ENCODE data around the gene KCNG4. TPM values are rescaled to one million over a fixed set of nuclear protein-coding genes. Genes with fewer than 3 reads are reported as not detected.

Gene KCNG4
- total RNA-seq: not detected in 2 replicates

GRCh38 chr16:84239909-84240308 is at the start of gene KCNG4:
Gene KCNG4 (minus strand): TSS chr16:84240012. CDS start chr16:84237485, 2,527 bp downstream.
- no peak for DNase-seq (ENCODE audit: low read depth in 2 of 2)

- no peak for DNase-seq (ENCODE audit: low read depth in 2 of 2)
Observed at GRCh38 chr16:84288902-84289301, 49.1 kb upstream of the KCNG4 start.

GRCh38 chr16:84286578-84287240 is 46.9 kb upstream of the KCNG4 start:
- DNase-seq (ENCODE audit: low read depth in 2 of 2): peak in 1 of 2 donors; percentile 4

- DNase-seq (ENCODE audit: low read depth in 2 of 2): no peak
Observed at GRCh38 chr16:84284154-84284722, 44.4 kb upstream of the KCNG4 start.

GRCh38 chr16:84283314-84284153 is 43.7 kb upstream of the KCNG4 start:
- no peak for DNase-seq (ENCODE audit: low read depth in 2 of 2)

- no peak for DNase-seq (ENCODE audit: low read depth in 2 of 2)
Observed at GRCh38 chr16:84282533-84282932, 42.7 kb upstream of the KCNG4 start.

GRCh38 chr16:84281074-84281473 is 41.3 kb upstream of the KCNG4 start:
- DNase-seq (ENCODE audit: low read depth in 2 of 2): peak; percentile 10 to 29

- DNase-seq (ENCODE audit: low read depth in 2 of 2): no peak
Observed at GRCh38 chr16:84279881-84280280, 40.1 kb upstream of the KCNG4 start.

- DNase-seq (ENCODE audit: low read depth in 2 of 2): no peak
Observed at GRCh38 chr16:84278968-84279367, 39.2 kb upstream of the KCNG4 start.

GRCh38 chr16:84278333-84278732 is 38.5 kb upstream of the KCNG4 start:
- no peak for DNase-seq (ENCODE audit: low read depth in 2 of 2)

GRCh38 chr16:84277244-84277823 is 37.5 kb upstream of the KCNG4 start:
- DNase-seq (ENCODE audit: low read depth in 2 of 2): peak; percentile 27 to 60

GRCh38 chr16:84275585-84276151 is 35.9 kb upstream of the KCNG4 start:
- DNase-seq (ENCODE audit: low read depth in 2 of 2): no peak

- no peak for DNase-seq (ENCODE audit: low read depth in 2 of 2)
Observed at GRCh38 chr16:84274515-84274914, 34.7 kb upstream of the KCNG4 start.

GRCh38 chr16:84272740-84273320 is 33.0 kb upstream of the KCNG4 start:
- no peak for DNase-seq (ENCODE audit: low read depth in 2 of 2)

GRCh38 chr16:84271866-84272265 is 32.1 kb upstream of the KCNG4 start:
- DNase-seq (ENCODE audit: low read depth in 2 of 2): no peak

GRCh38 chr16:84271037-84271436 is 31.2 kb upstream of the KCNG4 start:
- DNase-seq (ENCODE audit: low read depth in 2 of 2): no peak

GRCh38 chr16:84270531-84270930 is 30.7 kb upstream of the KCNG4 start:
- DNase-seq (ENCODE audit: low read depth in 2 of 2): no peak

GRCh38 chr16:84270071-84270470 is 30.3 kb upstream of the KCNG4 start:
- DNase-seq (ENCODE audit: low read depth in 2 of 2): no peak

GRCh38 chr16:84268291-84269040 is 28.7 kb upstream of the KCNG4 start:
- no peak for DNase-seq (ENCODE audit: low read depth in 2 of 2)

- DNase-seq (ENCODE audit: low read depth in 2 of 2): no peak
Observed at GRCh38 chr16:84267380-84267779, 27.6 kb upstream of the KCNG4 start.

- DNase-seq (ENCODE audit: low read depth in 2 of 2): peak; percentile 47 to 73
Observed at GRCh38 chr16:84266451-84266850, 26.6 kb upstream of the KCNG4 start.

Data from dermis microvascular lymphatic vessel endothelial cell (primary cell).